Ectodermal cell (in vitro differentiated cells): ENCODE results near the gene DCAF11.

ENCODE experiments used
- H3K27ac ChIP-seq: 2 replicates; pipeline ENCODE4 v1.7.0; 2013; ENCODE audit warnings: mild to moderate bottlenecking, low read depth, low read length; ENCODE audit not compliant: insufficient read depth, poor library complexity, severe bottlenecking
- H3K27me3 ChIP-seq: 2 replicates; pipeline ENCODE4 v1.7.0; 2013; ENCODE audit warnings: mild to moderate bottlenecking, low read length; ENCODE audit not compliant: insufficient read depth, control insufficient read depth, poor library complexity, severe bottlenecking
- H3K36me3 ChIP-seq: one replicate; pipeline ENCODE4 v1.7.0; 2013; ENCODE audit warnings: low read length; ENCODE audit not compliant: control insufficient read depth, insufficient read depth
- H3K4me1 ChIP-seq: one replicate; pipeline ENCODE4 v1.7.0; 2013; ENCODE audit warnings: low read length; ENCODE audit not compliant: control insufficient read depth, insufficient read depth
- H3K4me3 ChIP-seq: 2 replicates; pipeline ENCODE4 v1.7.0; 2013; ENCODE audit warnings: low read depth, low read length, control low read depth; ENCODE audit not compliant: insufficient read depth
- H3K9me3 ChIP-seq: 2 replicates; pipeline ENCODE4 v1.7.0; 2013; ENCODE audit warnings: mild to moderate bottlenecking, low read length, moderate library complexity; ENCODE audit not compliant: control insufficient read depth
- WGBS, 2 experiments: methylation state at CpG; one replicate each; pipeline ENCODE4 v1.1.7; 2013; ENCODE audit warnings: missing lambda C conversion rate in 2 of 2; 5-methylcytosine and 5-hydroxymethylcytosine counted together

The DCAF11 gene

GRCh38 chr14:24149302-24149969, 34.9 kb downstream of the DCAF11 start:
- Histone ChIP-seq H3K4me1 (peaks cover 4% of the 10 kb centered on the region), H3K4me3 (no peak overlapping the region), H3K27me3 (no peaks in the 10 kb centered on the region), H3K27ac (no peak overlapping the region), H3K36me3 (peaks cover 20% of the 10 kb centered on the region), H3K9me3 (no peaks in the 10 kb centered on the region)
- WGBS, 2 experiments, result 85 to 98% methylated on average over 3 of the region's 3 CpGs

- Histone ChIP-seq H3K4me3 (no peak overlapping the region), H3K36me3 (peaks cover 24% of the 10 kb centered on the region), H3K27me3 (no peaks in the 10 kb centered on the region), H3K4me1 (peaks cover 4% of the 10 kb centered on the region), H3K27ac (no peak overlapping the region), H3K9me3 (no peaks in the 10 kb centered on the region)
- 94 to 96% methylated on average over 9 of the region's 9 CpGs for WGBS, 2 experiments
These were observed 35.5 kb downstream of the DCAF11 start for GRCh38 chr14:24150061-24150460.

GRCh38 chr14:24150567-24150966, 36.0 kb downstream of the DCAF11 start:
- Histone ChIP-seq H3K4me1 (peaks cover 4% of the 10 kb centered on the region), H3K27ac (no peak overlapping the region), H3K4me3 (no peak overlapping the region), H3K9me3 (no peaks in the 10 kb centered on the region), H3K27me3 (no peaks in the 10 kb centered on the region), H3K36me3 (peaks cover 29% of the 10 kb centered on the region)
- WGBS, 2 experiments, result 96 to 97% methylated on average over 9 of the region's 9 CpGs

GRCh38 chr14:24150993-24151392, 36.4 kb downstream of the DCAF11 start:
- WGBS, 2 experiments, result 91 to 95% methylated on average over 9 of the region's 9 CpGs

GRCh38 chr14:24151404-24152080, 37.0 kb downstream of the DCAF11 start:
- H3K9me3 ChIP-seq, result no peaks in the 10 kb centered on the region

More at GRCh38 chr14:24150993-24151392, 36.4 kb downstream of the DCAF11 start:
- peaks cover 33% of the 10 kb centered on the region for H3K36me3 ChIP-seq
- peaks cover 4% of the 10 kb centered on the region for H3K4me1 ChIP-seq
- H3K27me3 ChIP-seq, result no peaks in the 10 kb centered on the region
- no peaks in the 10 kb centered on the region for H3K9me3 ChIP-seq
- no peak overlapping the region for H3K27ac ChIP-seq
- no peak overlapping the region for H3K4me3 ChIP-seq

GRCh38 chr14:24155100-24155499, 40.5 kb downstream of the DCAF11 start:
- H3K27ac ChIP-seq, result no peak overlapping the region
- H3K36me3 ChIP-seq, result peaks cover 49% of the 10 kb centered on the region

More at GRCh38 chr14:24151404-24152080, 37.0 kb downstream of the DCAF11 start:
- no peak overlapping the region for H3K27ac ChIP-seq
- 91 to 95% methylated on average over 16 of the region's 16 CpGs for WGBS, 2 experiments
- peaks cover 35% of the 10 kb centered on the region for H3K36me3 ChIP-seq
- no peaks in the 10 kb centered on the region for H3K27me3 ChIP-seq
- no peak overlapping the region for H3K4me3 ChIP-seq
- H3K4me1 ChIP-seq, result peaks cover 4% of the 10 kb centered on the region

GRCh38 chr14:24156840-24157239, 42.3 kb downstream of the DCAF11 start:
- Histone ChIP-seq H3K36me3 (peaks cover 37% of the 10 kb centered on the region), H3K9me3 (no peaks in the 10 kb centered on the region), H3K4me1 (no peaks in the 10 kb centered on the region), H3K27ac (no peak overlapping the region), H3K27me3 (no peaks in the 10 kb centered on the region), H3K4me3 (no peak overlapping the region)
- WGBS, 2 experiments, result 95 to 96% methylated on average over 1 of the region's 1 CpG

More at GRCh38 chr14:24155100-24155499, 40.5 kb downstream of the DCAF11 start:
- H3K27me3 ChIP-seq, result no peaks in the 10 kb centered on the region
- 95 to 96% methylated on average over 10 of the region's 10 CpGs for WGBS, 2 experiments
- H3K4me3 ChIP-seq, result no peak overlapping the region
- H3K4me1 ChIP-seq, result no peaks in the 10 kb centered on the region
- no peaks in the 10 kb centered on the region for H3K9me3 ChIP-seq

- H3K36me3 ChIP-seq, result peaks cover 34% of the 10 kb centered on the region
- no peaks in the 10 kb centered on the region for H3K9me3 ChIP-seq
- no peak overlapping the region for H3K4me3 ChIP-seq
- H3K4me1 ChIP-seq, result no peaks in the 10 kb centered on the region
- no peaks in the 10 kb centered on the region for H3K27me3 ChIP-seq
- no peak overlapping the region for H3K27ac ChIP-seq
- WGBS, 2 experiments, result 94 to 95% methylated on average over 12 of the region's 12 CpGs
These were observed 42.8 kb downstream of the DCAF11 start for GRCh38 chr14:24157331-24157730.

GRCh38 chr14:24159777-24160498, 45.4 kb downstream of the DCAF11 start:
- 96% methylated on average over 11 of the region's 11 CpGs for WGBS, 2 experiments
- H3K4me3 ChIP-seq, result no peak overlapping the region
- H3K27me3 ChIP-seq, result no peaks in the 10 kb centered on the region
- H3K36me3 ChIP-seq, result peaks cover 32% of the 10 kb centered on the region
- no peaks in the 10 kb centered on the region for H3K4me1 ChIP-seq
- no peak overlapping the region for H3K27ac ChIP-seq
- H3K9me3 ChIP-seq, result no peaks in the 10 kb centered on the region

- WGBS, 2 experiments, result 96 to 98% methylated on average over 4 of the region's 4 CpGs
- Histone ChIP-seq H3K4me1 (no peaks in the 10 kb centered on the region), H3K9me3 (no peaks in the 10 kb centered on the region), H3K4me3 (no peak overlapping the region), H3K27me3 (no peaks in the 10 kb centered on the region), H3K27ac (no peak overlapping the region), H3K36me3 (peaks cover 26% of the 10 kb centered on the region)
These were observed 45.9 kb downstream of the DCAF11 start for GRCh38 chr14:24160499-24160849.
